HG03045 (cell line): ENCODE data around the gene ERCC5.

Experiments used
- ATAC-seq: cut with Tn5 transposase; IDR thresholded peaks from one replicate; pipeline ENCODE4 v1.9.1; 2021; ENCODE audit warnings: mild to moderate bottlenecking, moderate library complexity; ENCODE audit not compliant: unreplicated experiment

Gene ERCC5

DNA sequence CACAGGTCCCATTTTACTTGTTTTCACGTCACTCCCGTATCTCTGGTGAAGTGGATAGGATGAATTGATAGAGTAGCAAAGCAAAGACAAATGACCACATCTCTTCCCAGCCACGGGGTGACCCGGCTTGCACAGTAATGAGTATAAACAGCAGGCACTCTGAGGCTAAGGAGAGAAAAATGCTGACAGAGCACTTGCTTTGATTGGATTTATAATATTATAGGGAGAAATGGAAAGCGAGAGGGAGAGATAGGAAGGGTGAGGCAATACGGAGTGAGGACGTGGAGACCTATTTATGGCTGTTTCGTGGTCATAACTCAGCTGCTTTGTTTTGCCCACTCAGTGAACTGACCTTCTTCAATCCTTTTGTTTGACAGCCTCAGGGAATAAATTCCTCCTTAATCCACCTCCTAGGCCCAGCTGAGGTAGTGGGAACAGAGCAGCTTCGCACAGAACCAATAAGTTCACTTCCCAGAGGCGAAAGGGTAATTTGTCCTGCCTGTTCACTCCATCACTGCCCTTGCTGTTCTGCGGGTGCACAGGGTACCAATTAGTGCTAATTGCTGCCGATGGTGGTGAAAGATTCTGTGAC is 68.6 kb downstream of the ERCC5 start:
- no peak for ATAC-seq

DNA sequence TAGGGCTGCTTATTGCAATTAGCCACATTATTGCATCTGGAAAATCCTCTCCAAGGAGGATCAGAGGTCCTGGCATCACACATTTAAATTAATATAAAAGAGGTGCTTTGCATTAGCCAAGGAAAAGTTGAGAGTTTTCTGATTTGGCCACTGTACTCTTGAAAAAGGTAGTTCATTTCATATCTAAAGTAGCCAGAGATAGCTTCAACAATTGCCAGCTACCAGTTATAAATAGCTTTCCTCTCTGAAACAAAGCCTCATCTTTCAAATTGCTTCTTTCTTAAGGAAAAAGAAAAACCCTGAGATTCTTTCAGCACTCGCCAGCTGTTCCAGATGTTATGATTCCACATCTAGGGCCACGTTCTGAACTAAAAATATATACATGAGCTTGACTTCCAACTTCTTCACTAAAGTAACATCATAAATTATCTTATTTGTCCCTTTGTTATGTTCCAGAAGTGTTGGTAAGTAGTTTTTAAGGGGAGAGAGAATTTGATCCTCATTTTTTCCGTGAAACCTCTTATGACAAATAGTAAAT is 69.6 kb downstream of the ERCC5 start:
- no peak for ATAC-seq

DNA sequence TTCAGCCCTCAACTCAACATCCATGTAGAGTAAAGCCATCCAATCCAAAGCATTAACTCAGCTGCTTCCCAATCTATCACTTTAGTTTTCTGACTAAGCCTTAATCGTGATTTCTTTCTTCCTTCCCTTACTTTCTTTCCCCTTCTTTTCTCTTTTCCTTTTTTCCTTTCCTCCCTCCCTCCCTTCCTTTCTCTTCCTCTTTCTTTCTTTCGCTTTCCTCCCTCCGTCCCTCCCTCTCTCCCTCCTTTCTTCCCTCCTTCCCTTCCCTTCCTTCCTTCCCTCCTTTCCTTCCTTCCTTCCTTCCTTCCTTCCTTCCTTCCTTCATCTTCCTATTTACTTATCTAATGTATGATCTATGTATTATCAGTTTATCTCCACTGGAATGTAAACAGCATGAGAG is 71.2 kb downstream of the ERCC5 start:
- ATAC-seq, result no peak

DNA sequence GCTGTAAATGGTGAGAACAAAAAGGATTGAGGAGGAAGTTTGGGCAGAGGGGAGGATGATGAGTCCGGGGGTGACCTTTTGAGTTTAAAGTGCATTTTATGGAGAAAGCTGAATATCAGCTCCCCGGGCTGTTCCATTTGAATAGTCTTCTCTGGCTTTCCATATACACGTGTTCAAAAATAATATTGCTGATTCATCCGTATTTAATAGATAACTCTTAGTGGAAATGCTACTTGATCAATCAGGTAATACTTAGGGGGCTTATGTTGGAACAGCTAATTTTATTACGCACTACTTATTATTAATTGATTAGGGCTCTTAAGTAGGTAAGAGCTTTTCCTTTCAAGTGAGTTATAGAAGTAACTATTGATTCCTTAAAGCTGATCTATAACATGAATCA is 76.4 kb downstream of the ERCC5 start:
- no peak for ATAC-seq
